Aorta (tissue), 4 donors: ENCODE results near the gene KCNIP1. TPM values are rescaled to one million over a fixed set of nuclear protein-coding genes. Genes with fewer than 3 reads are reported as not detected.

ENCODE experiments used
- polyA plus RNA-seq, 2 donors: library from polyadenylated mRNA; stranded (reverse); fragments of 200-250 nt; gene quantifications; one replicate each; pipeline ENCODE4 v1.2.3, GENCODE V29; 2013
- total RNA-seq, 2 donors: library from RNA; stranded (reverse); fragmentation: NEBNext Ultra II Directional; extraction: Animal tissue kit (Norgen Biotek cat#: 25700); gene quantifications; one replicate each; pipeline ENCODE4 v1.2.1, GENCODE V29; 2021
- donor health status: healthy with polysubstance abuse.
- donor health status: Bipolar disorder and iron deficiency.
- donor health status: DM: no; HTN: no; CAD: no.
- donor health status: DM: yes; HTN: yes; CAD: no.

Gene KCNIP1
- total and polyA plus RNA-seq, 4 donors = 0.42 TPM; not detected in 3

Other genes with a start within 250 kb of the KCNIP1 start
- gene LCP2, start 206.2 kb upstream of the KCNIP1 start, total RNA-seq = 10 to 100 TPM; 25.7 to 58.8 TPM
- 10 to 100 TPM in 1 of 2 donors, 1 to 10 TPM in 1; 2.1 to 16.9 TPM for gene LCP2, start 206.2 kb upstream of the KCNIP1 start, polyA plus RNA-seq
- 10 to 100 TPM; 30.0 to 63.3 TPM for gene KCNMB1, start 114.7 kb upstream of the KCNIP1 start, total RNA-seq
- 10 to 100 TPM; 19.7 to 42.8 TPM for gene KCNMB1, start 114.7 kb upstream of the KCNIP1 start, polyA plus RNA-seq